Natural killer cell (primary cell): ENCODE data around the gene PODXL. TPM values are rescaled to one million over a fixed set of nuclear protein-coding genes. Genes with fewer than 3 reads are reported as not detected.

Source experiments
- ATAC-seq, 3 donors: fragments of 150-1000 bp in 2 of 3; fragments of 200-7000 bp in 1 of 3; cut with Tn5 transposase; 1 replicate in 1 of 3; 2 replicates in 2 of 3; pipeline ENCODE4 v1.10.0; 2021; ENCODE audit warnings: mild to moderate bottlenecking in 2 of 3, moderate library complexity in 2 of 3
- DNase-seq, 2 donors: peaks; one replicate each; pipeline versions ENCODE4 v3.0.0 to v3.0.0-alpha.2; 2013 to 2021; ENCODE audit warnings: mixed read lengths in 1 of 2
- H3K27ac ChIP-seq: one replicate; pipeline ENCODE4 v1.5.1; 2013; ENCODE audit warnings: mild to moderate bottlenecking, low read length
- H3K27me3 ChIP-seq: one replicate; pipeline ENCODE4 v1.6.1; 2013; ENCODE audit warnings: low read length; ENCODE audit not compliant: control insufficient read depth, insufficient read depth
- H3K36me3 ChIP-seq: one replicate; pipeline ENCODE4 v1.6.1; 2013; ENCODE audit warnings: low read length; ENCODE audit not compliant: control insufficient read depth, insufficient read depth
- H3K4me1 ChIP-seq: one replicate; pipeline ENCODE4 v1.6.1; 2013; ENCODE audit warnings: low read length; ENCODE audit not compliant: control insufficient read depth, insufficient read depth
- H3K4me3 ChIP-seq: one replicate; pipeline ENCODE4 v1.5.1; 2013; ENCODE audit warnings: low read length
- H3K9me3 ChIP-seq: one replicate; pipeline ENCODE4 v1.6.1; 2013; ENCODE audit warnings: low read length; ENCODE audit not compliant: control insufficient read depth, insufficient read depth
- H3K27ac Mint-ChIP-seq, 2 donors: one replicate each; pipeline ENCODE4 v1.8.0; 2022; ENCODE audit warnings: mild to moderate bottlenecking in 2 of 2, mixed read lengths in 2 of 2, moderate library complexity in 1 of 2
- H3K27me3 Mint-ChIP-seq, 2 donors: one replicate each; pipeline ENCODE4 v1.8.0; 2022; ENCODE audit warnings: low read depth in 2 of 2, mixed read lengths in 2 of 2
- H3K36me3 Mint-ChIP-seq: one replicate; pipeline ENCODE4 v1.8.0; 2022; ENCODE audit warnings: mixed read lengths
- H3K4me1 Mint-ChIP-seq, 2 donors: one replicate each; pipeline ENCODE4 v1.8.0; 2022; ENCODE audit warnings: mixed read lengths in 2 of 2
- H3K4me3 Mint-ChIP-seq: one replicate; pipeline ENCODE4 v1.8.0; 2022; ENCODE audit warnings: mild to moderate bottlenecking, moderate library complexity, mixed read lengths
- H3K9me3 Mint-ChIP-seq, 2 donors: one replicate each; pipeline ENCODE4 v1.8.0; 2022; ENCODE audit warnings: mixed read lengths in 2 of 2
- CTCF ChIP-seq: fragments of 200-600 bp; IDR thresholded peaks from one replicate; pipeline ENCODE4 v1.8.0; 2022; ENCODE audit warnings: antibody characterized with exemption
- WGBS: methylation state at CpG from one replicate; pipeline ENCODE4 v1.1.7; 2013; ENCODE audit warnings: missing lambda C conversion rate; ENCODE audit not compliant: insufficient coverage; 5-methylcytosine and 5-hydroxymethylcytosine counted together
- intact Hi-C: fragments of 100-400 bp; cut with micrococcal nuclease; formaldehyde crosslinking; loops from one replicate; pipeline ENCODE4 v1.14.2; 2022
- total RNA-seq, 4 donors: library from RNA; stranded (reverse); fragments of 120-200 nt in 1 of 4; gene quantifications; one replicate each; pipeline versions ENCODE4 v1.2.3 to v1.2.4, GENCODE V29; 2013 to 2022

Gene PODXL
- total RNA-seq, 3 donors from 2014 or later (not counting 1 experiment from before 2014, with no cell fraction given): 0.35 to 1.4 (median 0.88) TPM

- no peak for DNase-seq
- H3K27ac Mint-ChIP-seq: no peak overlapping the region
- H3K4me3 Mint-ChIP-seq: no peak overlapping the region
- H3K36me3 Mint-ChIP-seq: no peaks in the 10 kb centered on the region
- no peaks in the 10 kb centered on the region for H3K36me3 ChIP-seq
- no peaks in the 10 kb centered on the region for H3K9me3 Mint-ChIP-seq
- peaks cover under 1% of the 10 kb centered on the region for H3K27me3 ChIP-seq
- ATAC-seq: no peak
- H3K4me1 Mint-ChIP-seq: no peaks in the 10 kb centered on the region
- TF ChIP-seq CTCF: no peak
- H3K27ac ChIP-seq: no peak overlapping the region
- H3K4me1 ChIP-seq: no peaks in the 10 kb centered on the region
- intact Hi-C loops: no loop called here
- H3K9me3 ChIP-seq: no peaks in the 10 kb centered on the region
- H3K27me3 Mint-ChIP-seq: peaks cover 4 to 15% of the 10 kb centered on the region in 2 donors
- H3K4me3 ChIP-seq: no peak overlapping the region
- WGBS: 95% methylated on average over 5 of the region's 5 CpGs
Observed at GRCh38 chr7:131563918-131564317, 7.5 kb upstream of the PODXL start.

- peaks cover 7 to 15% of the 10 kb centered on the region in 2 donors for H3K27me3 Mint-ChIP-seq
- H3K4me1 ChIP-seq: peaks cover 1% of the 10 kb centered on the region
- no peak for TF ChIP-seq CTCF
- H3K4me3 ChIP-seq: no peak overlapping the region
- H3K27ac ChIP-seq: no peak overlapping the region
- H3K9me3 ChIP-seq: no peaks in the 10 kb centered on the region
- no peaks in the 10 kb centered on the region for H3K4me1 Mint-ChIP-seq
- WGBS: 62% methylated on average over 1 of the region's 2 CpGs
- no peaks in the 10 kb centered on the region for H3K36me3 ChIP-seq
- H3K36me3 Mint-ChIP-seq: no peaks in the 10 kb centered on the region
- H3K9me3 Mint-ChIP-seq: no peaks in the 10 kb centered on the region
- no peak for ATAC-seq
- intact Hi-C loops: no loop called here
- no peak overlapping the region for H3K27ac Mint-ChIP-seq
- H3K4me3 Mint-ChIP-seq: no peak overlapping the region
- H3K27me3 ChIP-seq: peaks cover 7% of the 10 kb centered on the region
- no peak for DNase-seq
Observed at GRCh38 chr7:131562941-131563340, 6.5 kb upstream of the PODXL start.

GRCh38 chr7:131560061-131560460, 3.6 kb upstream of the PODXL start:
- H3K27ac Mint-ChIP-seq: no peak overlapping the region
- Histone ChIP-seq H3K9me3 (no peaks in the 10 kb centered on the region), H3K4me3 (no peak overlapping the region), H3K27ac (no peak overlapping the region), H3K36me3 (no peaks in the 10 kb centered on the region), H3K4me1 (peaks cover 21% of the 10 kb centered on the region), H3K27me3 (peaks cover 26% of the 10 kb centered on the region)
- intact Hi-C loops: no loop called here
- no peak for TF ChIP-seq CTCF
- peaks cover 14 to 20% of the 10 kb centered on the region in 2 donors for H3K27me3 Mint-ChIP-seq
- 98% methylated on average over 2 of the region's 2 CpGs for WGBS
- ATAC-seq (no peak), DNase-seq (no peak)
- H3K4me1 Mint-ChIP-seq: peaks cover 12 to 13% of the 10 kb centered on the region in 2 donors
- no peaks in the 10 kb centered on the region for H3K9me3 Mint-ChIP-seq
- H3K36me3 Mint-ChIP-seq: no peaks in the 10 kb centered on the region
- H3K4me3 Mint-ChIP-seq: peak overlapping the region; percentile 51

GRCh38 chr7:131557652-131558385, 1.4 kb upstream of the PODXL start:
- Mint-ChIP-seq H3K36me3 (no peaks in the 10 kb centered on the region), H3K4me3 (peak overlapping the region; percentile 81), H3K9me3 (no peaks in the 10 kb centered on the region), H3K27ac (no peak overlapping the region), H3K4me1 (peaks cover 12 to 13% of the 10 kb centered on the region in 2 donors), H3K27me3 (peaks cover 25 to 27% of the 10 kb centered on the region in 2 donors)
- H3K27me3 ChIP-seq: peaks cover 34% of the 10 kb centered on the region
- peaks cover 23% of the 10 kb centered on the region for H3K4me1 ChIP-seq
- no peak for TF ChIP-seq CTCF
- no peak overlapping the region for H3K27ac ChIP-seq
- 8% methylated on average over 30 of the region's 32 CpGs for WGBS
- ATAC-seq (no peak), DNase-seq (no peak)
- H3K36me3 ChIP-seq: no peaks in the 10 kb centered on the region
- no peak overlapping the region for H3K4me3 ChIP-seq
- intact Hi-C loops: loop anchor here (5.0 kb wide), 1 partner anchor 94 kb away; no protein-coding TSS in a partner anchor
- no peaks in the 10 kb centered on the region for H3K9me3 ChIP-seq
